K562 (cell line): Measurements from ENCODE around the gene CCNY. TPM values are rescaled to one million over a fixed set of nuclear protein-coding genes. Genes with fewer than 3 reads are reported as not detected.

Experiments
- HDAC1 ChIP-seq, 2 experiments: fragments of 450-650 bp; IDR thresholded peaks; 2 replicates each; pipeline ENCODE4 v1.6.1; 2016 to 2017; ENCODE audit warnings: inconsistent platforms in 1 of 2, mild to moderate bottlenecking in 1 of 2, moderate library complexity in 1 of 2
- PML ChIP-seq: IDR thresholded peaks from 2 replicates; pipeline ENCODE4 v1.6.1; 2012; ENCODE audit warnings: low read length, inconsistent platforms
- SMARCE1 ChIP-seq: fragments of 450-650 bp; IDR thresholded peaks from 2 replicates; pipeline ENCODE4 v1.7.1; 2016; ENCODE audit warnings: mild to moderate bottlenecking
- ZSCAN29 ChIP-seq: fragments of 450-650 bp; IDR thresholded peaks from 2 replicates; pipeline ENCODE4 v1.6.1; 2017
- polyA plus RNA-seq, 8 experiments: library from polyadenylated mRNA; depleted of rRNA in 4 of 8; stranded (reverse) in 5 of 8; unstranded in 3 of 8; fragments of >200 nt; fragmentation: Nextera tagmentation in 2 of 8; fragmentation: Illumina TruSeq in 1 of 8; extraction: Ambion mirVana in 2 of 8; extraction: Trizol in 1 of 8; gene quantifications; 2 replicates each; pipeline versions ENCODE4 v1.2.1 to v1.2.3, GENCODE V29; 2011 to 2014; ENCODE audit warnings: inconsistent platforms in 1 of 8, missing spikeins in 1 of 8
- total RNA-seq, 7 experiments: library from RNA; depleted of rRNA in 6 of 7; stranded (reverse); fragments of >200 nt in 6 of 7; fragmentation: Illumina TruSeq in 2 of 7; extraction: Trizol in 2 of 7; gene quantifications; 2 replicates each; pipeline versions ENCODE4 v1.2.1 to v1.2.3, GENCODE V29; 2011 to 2021; ENCODE audit warnings: low replicate concordance in 1 of 7
- TF ChIP-seq, protein P1 (sequence below): fragments of 450-650 bp; IDR thresholded peaks from 2 replicates; pipeline ENCODE4 v1.6.1; 2016; ENCODE audit warnings: low read depth
- TF ChIP-seq, protein P2 (sequence below): fragments of 250-450 bp; sonication (Bioruptor Pico); IDR thresholded peaks from 2 replicates; pipeline ENCODE4 v1.5.0; 2021
- TF ChIP-seq, protein P3 (sequence below), 3 experiments: fragments of 200-800 bp in 1 of 3; sonication (Bioruptor generic) in 1 of 3; sonication (generic) in 1 of 3; formaldehyde crosslinking in 1 of 3; IDR thresholded peaks; 2 replicates each; pipeline versions ENCODE4 v1.6.1 to v1.8.0; 2016 to 2022; ENCODE audit warnings: mild to moderate bottlenecking in 2 of 3, missing compliant biosample characterization in 2 of 3, missing genetic modification characterization in 2 of 3, missing genetic modification reagents in 1 of 3
- TF ChIP-seq, protein P4 (sequence below): sonication (generic); formaldehyde crosslinking; IDR thresholded peaks from 2 replicates; pipeline ENCODE4 v1.8.0; 2023; ENCODE audit warnings: mild to moderate bottlenecking, missing genetic modification reagents
- TF ChIP-seq, protein P5 (sequence below): IDR thresholded peaks from 2 replicates; pipeline ENCODE4 v1.6.1; 2014; ENCODE audit warnings: antibody characterized with exemption

The CCNY gene
- total and polyA plus RNA-seq, 9 of the 15 experiments (the other 6 are each of a cell fraction or from before 2014, with no cell fraction given) = 8.4 to 109 (median 38.6) TPM

- TF ChIP-seq, protein P1, sequence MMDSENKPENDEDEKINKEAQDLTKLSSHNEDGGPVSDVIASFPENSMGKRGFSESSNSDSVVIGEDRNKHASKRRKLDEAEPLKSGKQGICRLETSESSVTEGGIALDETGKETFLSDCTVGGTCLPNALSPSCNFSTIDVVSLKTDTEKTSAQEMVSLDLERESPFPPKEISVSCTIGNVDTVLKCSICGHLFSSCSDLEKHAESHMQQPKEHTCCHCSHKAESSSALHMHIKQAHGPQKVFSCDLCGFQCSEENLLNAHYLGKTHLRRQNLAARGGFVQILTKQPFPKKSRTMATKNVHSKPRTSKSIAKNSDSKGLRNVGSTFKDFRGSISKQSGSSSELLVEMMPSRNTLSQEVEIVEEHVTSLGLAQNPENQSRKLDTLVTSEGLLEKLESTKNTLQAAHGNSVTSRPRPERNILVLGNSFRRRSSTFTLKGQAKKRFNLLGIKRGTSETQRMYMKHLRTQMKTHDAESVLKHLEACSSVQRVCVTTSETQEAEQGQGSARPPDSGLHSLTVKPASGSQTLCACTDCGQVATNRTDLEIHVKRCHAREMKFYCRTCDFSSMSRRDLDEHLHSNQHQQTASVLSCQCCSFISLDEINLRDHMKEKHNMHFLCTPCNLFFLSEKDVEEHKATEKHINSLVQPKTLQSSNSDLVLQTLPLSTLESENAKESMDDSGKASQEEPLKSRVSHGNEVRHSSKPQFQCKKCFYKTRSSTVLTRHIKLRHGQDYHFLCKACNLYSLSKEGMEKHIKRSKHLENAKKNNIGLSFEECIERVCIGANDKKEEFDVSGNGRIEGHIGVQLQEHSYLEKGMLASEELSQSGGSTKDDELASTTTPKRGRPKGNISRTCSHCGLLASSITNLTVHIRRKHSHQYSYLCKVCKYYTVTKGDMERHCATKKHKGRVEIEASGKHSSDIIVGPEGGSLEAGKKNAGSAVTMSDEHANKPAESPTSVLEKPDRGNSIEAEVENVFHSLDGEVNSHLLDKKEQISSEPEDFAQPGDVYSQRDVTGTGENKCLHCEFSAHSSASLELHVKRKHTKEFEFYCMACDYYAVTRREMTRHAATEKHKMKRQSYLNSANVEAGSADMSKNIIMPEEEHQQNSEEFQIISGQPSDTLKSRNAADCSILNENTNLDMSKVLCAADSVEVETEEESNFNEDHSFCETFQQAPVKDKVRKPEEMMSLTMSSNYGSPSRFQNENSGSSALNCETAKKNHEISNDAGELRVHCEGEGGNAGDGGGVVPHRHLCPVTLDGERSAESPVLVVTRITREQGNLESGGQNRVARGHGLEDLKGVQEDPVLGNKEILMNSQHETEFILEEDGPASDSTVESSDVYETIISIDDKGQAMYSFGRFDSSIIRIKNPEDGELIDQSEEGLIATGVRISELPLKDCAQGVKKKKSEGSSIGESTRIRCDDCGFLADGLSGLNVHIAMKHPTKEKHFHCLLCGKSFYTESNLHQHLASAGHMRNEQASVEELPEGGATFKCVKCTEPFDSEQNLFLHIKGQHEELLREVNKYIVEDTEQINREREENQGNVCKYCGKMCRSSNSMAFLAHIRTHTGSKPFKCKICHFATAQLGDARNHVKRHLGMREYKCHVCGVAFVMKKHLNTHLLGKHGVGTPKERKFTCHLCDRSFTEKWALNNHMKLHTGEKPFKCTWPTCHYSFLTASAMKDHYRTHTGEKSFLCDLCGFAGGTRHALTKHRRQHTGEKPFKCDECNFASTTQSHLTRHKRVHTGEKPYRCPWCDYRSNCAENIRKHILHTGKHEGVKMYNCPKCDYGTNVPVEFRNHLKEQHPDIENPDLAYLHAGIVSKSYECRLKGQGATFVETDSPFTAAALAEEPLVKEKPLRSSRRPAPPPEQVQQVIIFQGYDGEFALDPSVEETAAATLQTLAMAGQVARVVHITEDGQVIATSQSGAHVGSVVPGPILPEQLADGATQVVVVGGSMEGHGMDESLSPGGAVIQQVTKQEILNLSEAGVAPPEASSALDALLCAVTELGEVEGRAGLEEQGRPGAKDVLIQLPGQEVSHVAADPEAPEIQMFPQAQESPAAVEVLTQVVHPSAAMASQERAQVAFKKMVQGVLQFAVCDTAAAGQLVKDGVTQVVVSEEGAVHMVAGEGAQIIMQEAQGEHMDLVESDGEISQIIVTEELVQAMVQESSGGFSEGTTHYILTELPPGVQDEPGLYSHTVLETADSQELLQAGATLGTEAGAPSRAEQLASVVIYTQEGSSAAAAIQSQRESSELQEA = no peak
- TF ChIP-seq PML (no peak), SMARCE1 (no peak), ZSCAN29 (no peak), HDAC1 (IDR thresholded peaks at IDR 0.05) (no peak)
- TF ChIP-seq, protein P2, sequence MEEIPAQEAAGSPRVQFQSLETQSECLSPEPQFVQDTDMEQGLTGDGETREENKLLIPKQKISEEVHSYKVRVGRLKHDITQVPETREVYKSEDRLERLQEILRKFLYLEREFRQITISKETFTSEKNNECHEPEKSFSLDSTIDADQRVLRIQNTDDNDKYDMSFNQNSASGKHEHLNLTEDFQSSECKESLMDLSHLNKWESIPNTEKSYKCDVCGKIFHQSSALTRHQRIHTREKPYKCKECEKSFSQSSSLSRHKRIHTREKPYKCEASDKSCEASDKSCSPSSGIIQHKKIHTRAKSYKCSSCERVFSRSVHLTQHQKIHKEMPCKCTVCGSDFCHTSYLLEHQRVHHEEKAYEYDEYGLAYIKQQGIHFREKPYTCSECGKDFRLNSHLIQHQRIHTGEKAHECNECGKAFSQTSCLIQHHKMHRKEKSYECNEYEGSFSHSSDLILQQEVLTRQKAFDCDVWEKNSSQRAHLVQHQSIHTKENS (CRISPR knock-in tag) = no peak
- TF ChIP-seq, protein P3, sequence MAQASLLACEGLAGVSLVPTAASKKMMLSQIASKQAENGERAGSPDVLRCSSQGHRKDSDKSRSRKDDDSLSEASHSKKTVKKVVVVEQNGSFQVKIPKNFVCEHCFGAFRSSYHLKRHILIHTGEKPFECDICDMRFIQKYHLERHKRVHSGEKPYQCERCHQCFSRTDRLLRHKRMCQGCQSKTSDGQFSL (CRISPR knock-in tag; IDR thresholded peaks at IDR 0.05) = no peak
- TF ChIP-seq, protein P3 (tag; IDR thresholded peaks at IDR 0.05) = no peak
- TF ChIP-seq, protein P4, sequence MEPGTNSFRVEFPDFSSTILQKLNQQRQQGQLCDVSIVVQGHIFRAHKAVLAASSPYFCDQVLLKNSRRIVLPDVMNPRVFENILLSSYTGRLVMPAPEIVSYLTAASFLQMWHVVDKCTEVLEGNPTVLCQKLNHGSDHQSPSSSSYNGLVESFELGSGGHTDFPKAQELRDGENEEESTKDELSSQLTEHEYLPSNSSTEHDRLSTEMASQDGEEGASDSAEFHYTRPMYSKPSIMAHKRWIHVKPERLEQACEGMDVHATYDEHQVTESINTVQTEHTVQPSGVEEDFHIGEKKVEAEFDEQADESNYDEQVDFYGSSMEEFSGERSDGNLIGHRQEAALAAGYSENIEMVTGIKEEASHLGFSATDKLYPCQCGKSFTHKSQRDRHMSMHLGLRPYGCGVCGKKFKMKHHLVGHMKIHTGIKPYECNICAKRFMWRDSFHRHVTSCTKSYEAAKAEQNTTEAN = no peak
- TF ChIP-seq, protein P5, sequence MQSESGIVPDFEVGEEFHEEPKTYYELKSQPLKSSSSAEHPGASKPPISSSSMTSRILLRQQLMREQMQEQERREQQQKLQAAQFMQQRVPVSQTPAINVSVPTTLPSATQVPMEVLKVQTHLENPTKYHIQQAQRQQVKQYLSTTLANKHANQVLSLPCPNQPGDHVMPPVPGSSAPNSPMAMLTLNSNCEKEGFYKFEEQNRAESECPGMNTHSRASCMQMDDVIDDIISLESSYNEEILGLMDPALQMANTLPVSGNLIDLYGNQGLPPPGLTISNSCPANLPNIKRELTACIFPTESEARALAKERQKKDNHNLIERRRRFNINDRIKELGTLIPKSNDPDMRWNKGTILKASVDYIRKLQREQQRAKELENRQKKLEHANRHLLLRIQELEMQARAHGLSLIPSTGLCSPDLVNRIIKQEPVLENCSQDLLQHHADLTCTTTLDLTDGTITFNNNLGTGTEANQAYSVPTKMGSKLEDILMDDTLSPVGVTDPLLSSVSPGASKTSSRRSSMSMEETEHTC = no peak
Measured at GRCh38 chr10:35420827-35421552, 84.7 kb downstream of the CCNY start (continued).
